ENCODE results near the gene GABBR2.

Gene GABBR2

DNA sequence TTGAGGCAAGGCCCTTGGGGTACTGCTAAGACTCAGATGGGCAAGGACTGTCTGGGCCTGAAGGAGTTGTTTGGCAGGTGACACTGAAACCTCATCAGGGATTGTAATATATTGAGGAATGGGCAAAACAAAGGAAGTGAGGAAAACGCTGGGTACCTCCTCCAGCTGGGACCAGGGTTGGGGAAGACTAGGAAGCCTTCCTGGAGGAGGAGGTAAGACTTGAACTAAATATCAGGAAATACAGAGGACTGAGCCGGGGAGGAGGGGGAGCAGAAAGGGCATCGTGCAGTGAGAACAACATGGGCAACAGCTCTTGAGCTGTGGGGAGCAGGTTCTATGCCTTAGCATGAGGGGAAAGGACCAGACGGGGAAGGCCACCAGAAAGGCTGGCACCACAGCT is 144.0 kb downstream of the GABBR2 start:
- DNase-seq (ENCODE audit: low read depth): no peak
- no peak for TF ChIP-seq CTCF (conservative IDR thresholded peaks at IDR 0.05; ENCODE audit: control insufficient read depth, insufficient read depth, low read depth, low read length)
- no peak overlapping the region for H3K4me3 ChIP-seq (ENCODE audit: control insufficient read depth, low read depth, low read length)

DNA sequence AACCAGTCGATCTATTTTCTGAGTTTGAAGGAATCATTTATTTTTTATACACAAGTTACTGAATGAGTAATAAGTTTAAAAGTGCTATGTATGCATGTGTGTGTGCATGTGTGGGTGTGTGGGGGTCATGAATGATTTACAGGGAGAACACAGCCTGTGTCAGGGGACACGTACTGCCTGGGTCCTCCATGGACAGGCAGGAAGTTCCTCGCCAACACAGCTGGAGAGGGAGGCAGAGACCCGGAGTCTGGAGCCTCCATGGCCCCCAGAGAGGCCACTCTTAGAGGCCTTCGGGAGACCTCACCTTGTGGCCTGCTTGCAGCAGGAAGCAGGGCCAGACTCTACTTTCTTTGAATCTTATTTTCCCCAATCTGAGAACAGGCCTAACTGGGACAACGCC is 144.7 kb downstream of the GABBR2 start:
- TF ChIP-seq CTCF (conservative IDR thresholded peaks at IDR 0.05; ENCODE audit: control insufficient read depth, insufficient read depth, low read depth, low read length): no peak
- no peak for DNase-seq (ENCODE audit: low read depth)
- no peak overlapping the region for H3K4me3 ChIP-seq (ENCODE audit: control insufficient read depth, low read depth, low read length)

DNA sequence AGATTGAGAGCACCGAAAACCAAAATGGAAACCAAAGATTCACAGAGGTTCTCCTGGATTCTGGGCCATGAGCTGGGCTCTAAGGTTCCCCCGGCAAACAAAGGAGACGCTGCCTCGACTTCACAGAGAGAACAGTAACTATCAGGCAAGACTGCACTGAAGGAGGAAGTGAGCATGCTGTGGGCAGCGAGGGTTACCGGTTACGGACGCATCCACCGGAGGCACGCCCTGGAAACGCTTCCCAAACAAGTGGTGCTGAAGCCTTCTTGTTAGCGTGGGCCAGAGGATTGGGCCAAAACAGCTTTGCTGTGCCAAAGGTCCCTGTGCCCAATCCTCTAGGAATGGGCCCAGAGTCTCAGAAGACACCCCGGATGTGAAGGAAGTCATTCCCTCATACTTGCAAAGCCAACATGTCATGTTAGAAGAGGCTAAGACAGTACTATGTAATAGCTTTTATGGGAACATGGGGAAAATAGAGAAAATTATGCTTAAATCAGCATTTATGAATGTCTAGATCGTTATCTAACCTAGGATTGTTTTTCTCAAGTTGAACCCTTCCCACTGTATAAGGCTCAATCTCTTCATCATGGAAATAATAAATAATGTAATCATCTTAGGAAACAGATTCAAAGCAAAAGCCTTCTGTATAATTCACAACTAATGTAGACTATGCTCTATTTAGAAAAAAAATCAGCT is 145.4 kb downstream of the GABBR2 start:
- TF ChIP-seq CTCF (conservative IDR thresholded peaks at IDR 0.05; ENCODE audit: control insufficient read depth, insufficient read depth, low read depth, low read length): no peak
- H3K4me3 ChIP-seq (ENCODE audit: control insufficient read depth, low read depth, low read length): no peak overlapping the region
- no peak for DNase-seq (ENCODE audit: low read depth)

- no peak for DNase-seq (ENCODE audit: low read depth)
- no peak for TF ChIP-seq CTCF (conservative IDR thresholded peaks at IDR 0.05; ENCODE audit: control insufficient read depth, insufficient read depth, low read depth, low read length)
- no peak overlapping the region for H3K4me3 ChIP-seq (ENCODE audit: control insufficient read depth, low read depth, low read length)
These were observed 149.2 kb downstream of the GABBR2 start for GRCh38 chr9:98559561-98559960.

GRCh38 chr9:98558575-98558974 is 150.2 kb downstream of the GABBR2 start:
- H3K4me3 ChIP-seq (ENCODE audit: control insufficient read depth, low read depth, low read length): no peak overlapping the region
- DNase-seq (ENCODE audit: low read depth): peak; percentile 42
- TF ChIP-seq CTCF (conservative IDR thresholded peaks at IDR 0.05; ENCODE audit: control insufficient read depth, insufficient read depth, low read depth, low read length): no peak

GRCh38 chr9:98556511-98556910 is 152.2 kb downstream of the GABBR2 start:
- H3K4me3 ChIP-seq (ENCODE audit: control insufficient read depth, low read depth, low read length): no peak overlapping the region
- no peak for TF ChIP-seq CTCF (conservative IDR thresholded peaks at IDR 0.05; ENCODE audit: control insufficient read depth, insufficient read depth, low read depth, low read length)
- no peak for DNase-seq (ENCODE audit: low read depth)

All from fibroblast of mammary gland (primary cell).